ENCODE data around the gene CCDC91.

The CCDC91 gene

GRCh38 chr12:28340261-28341045 lies 150.2 kb downstream of the CCDC91 start:
- Histone ChIP-seq H3K36me3 (ENCODE audit: insufficient read depth, low read length) (no peaks in the 10 kb centered on the region), H3K9me3 (ENCODE audit: low read length) (no peaks in the 10 kb centered on the region)

GRCh38 chr12:28343713-28344112 lies 153.5 kb downstream of the CCDC91 start:
- no peak overlapping the region for H3K27ac ChIP-seq (ENCODE audit: low read depth, low read length)
- H3K4me3 ChIP-seq (ENCODE audit: low read depth in 1 of 2, low read length in 2 of 2): no peak overlapping the region
- no peak overlapping the region for H3K9ac ChIP-seq (ENCODE audit: low read length)
- no peaks in the 10 kb centered on the region for H3K36me3 ChIP-seq (ENCODE audit: insufficient read depth, low read length)
- no peaks in the 10 kb centered on the region for H3K4me1 ChIP-seq (ENCODE audit: insufficient read depth, low read length)
- no peaks in the 10 kb centered on the region for H3K9me3 ChIP-seq (ENCODE audit: low read length)
- no peaks in the 10 kb centered on the region for H3K27me3 ChIP-seq (ENCODE audit: control insufficient read depth in 1 of 2, insufficient read depth in 2 of 2, low read length in 2 of 2)

More at GRCh38 chr12:28340261-28341045, 150.2 kb downstream of the CCDC91 start:
- Histone ChIP-seq H3K27ac (ENCODE audit: low read depth, low read length) (no peak overlapping the region), H3K9ac (ENCODE audit: low read length) (no peak overlapping the region), H3K4me3 (ENCODE audit: low read depth in 1 of 2, low read length in 2 of 2) (no peak overlapping the region), H3K4me1 (ENCODE audit: insufficient read depth, low read length) (no peaks in the 10 kb centered on the region), H3K27me3 (ENCODE audit: control insufficient read depth in 1 of 2, insufficient read depth in 2 of 2, low read length in 2 of 2) (no peaks in the 10 kb centered on the region)

GRCh38 chr12:28346567-28346966 lies 156.3 kb downstream of the CCDC91 start:
- Histone ChIP-seq H3K36me3 (ENCODE audit: insufficient read depth, low read length) (no peaks in the 10 kb centered on the region), H3K4me3 (ENCODE audit: low read depth in 1 of 2, low read length in 2 of 2) (no peak overlapping the region), H3K27ac (ENCODE audit: low read depth, low read length) (no peak overlapping the region), H3K27me3 (ENCODE audit: control insufficient read depth in 1 of 2, insufficient read depth in 2 of 2, low read length in 2 of 2) (no peaks in the 10 kb centered on the region), H3K9ac (ENCODE audit: low read length) (no peak overlapping the region), H3K9me3 (ENCODE audit: low read length) (no peaks in the 10 kb centered on the region), H3K4me1 (ENCODE audit: insufficient read depth, low read length) (peaks cover 8% of the 10 kb centered on the region)

- no peak overlapping the region for H3K4me3 ChIP-seq (ENCODE audit: low read depth in 1 of 2, low read length in 2 of 2)
- peaks cover 8% of the 10 kb centered on the region for H3K4me1 ChIP-seq (ENCODE audit: insufficient read depth, low read length)
- H3K27ac ChIP-seq (ENCODE audit: low read depth, low read length): no peak overlapping the region
- H3K27me3 ChIP-seq (ENCODE audit: control insufficient read depth in 1 of 2, insufficient read depth in 2 of 2, low read length in 2 of 2): no peaks in the 10 kb centered on the region
- H3K36me3 ChIP-seq (ENCODE audit: insufficient read depth, low read length): no peaks in the 10 kb centered on the region
- no peaks in the 10 kb centered on the region for H3K9me3 ChIP-seq (ENCODE audit: low read length)
- no peak overlapping the region for H3K9ac ChIP-seq (ENCODE audit: low read length)
These were observed 158.9 kb downstream of the CCDC91 start for GRCh38 chr12:28349196-28349595.

GRCh38 chr12:28350502-28350901 lies 160.2 kb downstream of the CCDC91 start:
- no peaks in the 10 kb centered on the region for H3K36me3 ChIP-seq (ENCODE audit: insufficient read depth, low read length)
- H3K27me3 ChIP-seq (ENCODE audit: control insufficient read depth in 1 of 2, insufficient read depth in 2 of 2, low read length in 2 of 2): no peaks in the 10 kb centered on the region
- peaks cover 8% of the 10 kb centered on the region for H3K4me1 ChIP-seq (ENCODE audit: insufficient read depth, low read length)
- H3K27ac ChIP-seq (ENCODE audit: low read depth, low read length): no peak overlapping the region
- no peaks in the 10 kb centered on the region for H3K9me3 ChIP-seq (ENCODE audit: low read length)
- H3K9ac ChIP-seq (ENCODE audit: low read length): no peak overlapping the region
- no peak overlapping the region for H3K4me3 ChIP-seq (ENCODE audit: low read depth in 1 of 2, low read length in 2 of 2)

- Histone ChIP-seq H3K36me3 (ENCODE audit: insufficient read depth, low read length) (no peaks in the 10 kb centered on the region), H3K9ac (ENCODE audit: low read length) (no peak overlapping the region), H3K27me3 (ENCODE audit: control insufficient read depth in 1 of 2, insufficient read depth in 2 of 2, low read length in 2 of 2) (no peaks in the 10 kb centered on the region), H3K27ac (ENCODE audit: low read depth, low read length) (no peak overlapping the region), H3K4me3 (ENCODE audit: low read depth in 1 of 2, low read length in 2 of 2) (no peak overlapping the region), H3K4me1 (ENCODE audit: insufficient read depth, low read length) (peaks cover 8% of the 10 kb centered on the region), H3K9me3 (ENCODE audit: low read length) (no peaks in the 10 kb centered on the region)
These were observed 161.2 kb downstream of the CCDC91 start for GRCh38 chr12:28351414-28351813.

- no peaks in the 10 kb centered on the region for H3K4me1 ChIP-seq (ENCODE audit: insufficient read depth, low read length)
- H3K4me3 ChIP-seq (ENCODE audit: low read depth in 1 of 2, low read length in 2 of 2): no peak overlapping the region
- no peaks in the 10 kb centered on the region for H3K27me3 ChIP-seq (ENCODE audit: control insufficient read depth in 1 of 2, insufficient read depth in 2 of 2, low read length in 2 of 2)
- no peak overlapping the region for H3K27ac ChIP-seq (ENCODE audit: low read depth, low read length)
- H3K9ac ChIP-seq (ENCODE audit: low read length): no peak overlapping the region
- H3K9me3 ChIP-seq (ENCODE audit: low read length): no peaks in the 10 kb centered on the region
- no peaks in the 10 kb centered on the region for H3K36me3 ChIP-seq (ENCODE audit: insufficient read depth, low read length)
These were observed 164.9 kb downstream of the CCDC91 start for GRCh38 chr12:28355161-28355560.

- Histone ChIP-seq H3K4me3 (ENCODE audit: low read depth in 1 of 2, low read length in 2 of 2) (no peak overlapping the region), H3K27me3 (ENCODE audit: control insufficient read depth in 1 of 2, insufficient read depth in 2 of 2, low read length in 2 of 2) (no peaks in the 10 kb centered on the region), H3K36me3 (ENCODE audit: insufficient read depth, low read length) (no peaks in the 10 kb centered on the region), H3K9me3 (ENCODE audit: low read length) (no peaks in the 10 kb centered on the region), H3K9ac (ENCODE audit: low read length) (no peak overlapping the region), H3K27ac (ENCODE audit: low read depth, low read length) (no peak overlapping the region), H3K4me1 (ENCODE audit: insufficient read depth, low read length) (no peaks in the 10 kb centered on the region)
These were observed 170.0 kb downstream of the CCDC91 start for GRCh38 chr12:28360253-28360652.

- no peak overlapping the region for H3K4me3 ChIP-seq (ENCODE audit: low read depth in 1 of 2, low read length in 2 of 2)
- no peaks in the 10 kb centered on the region for H3K27me3 ChIP-seq (ENCODE audit: control insufficient read depth in 1 of 2, insufficient read depth in 2 of 2, low read length in 2 of 2)
- no peaks in the 10 kb centered on the region for H3K36me3 ChIP-seq (ENCODE audit: insufficient read depth, low read length)
- H3K27ac ChIP-seq (ENCODE audit: low read depth, low read length): no peak overlapping the region
- no peaks in the 10 kb centered on the region for H3K4me1 ChIP-seq (ENCODE audit: insufficient read depth, low read length)
- H3K9me3 ChIP-seq (ENCODE audit: low read length): no peaks in the 10 kb centered on the region
- no peak overlapping the region for H3K9ac ChIP-seq (ENCODE audit: low read length)
These were observed 177.1 kb downstream of the CCDC91 start for GRCh38 chr12:28367326-28367725.

- Histone ChIP-seq H3K4me1 (ENCODE audit: insufficient read depth, low read length) (no peaks in the 10 kb centered on the region), H3K4me3 (ENCODE audit: low read depth in 1 of 2, low read length in 2 of 2) (no peak overlapping the region), H3K36me3 (ENCODE audit: insufficient read depth, low read length) (no peaks in the 10 kb centered on the region), H3K9ac (ENCODE audit: low read length) (no peak overlapping the region), H3K9me3 (ENCODE audit: low read length) (no peaks in the 10 kb centered on the region), H3K27ac (ENCODE audit: low read depth, low read length) (no peak overlapping the region), H3K27me3 (ENCODE audit: control insufficient read depth in 1 of 2, insufficient read depth in 2 of 2, low read length in 2 of 2) (no peaks in the 10 kb centered on the region)
These were observed 177.7 kb downstream of the CCDC91 start for GRCh38 chr12:28367993-28368392.

GRCh38 chr12:28369483-28369882 lies 179.2 kb downstream of the CCDC91 start:
- Histone ChIP-seq H3K4me3 (ENCODE audit: low read depth in 1 of 2, low read length in 2 of 2) (no peak overlapping the region), H3K27me3 (ENCODE audit: control insufficient read depth in 1 of 2, insufficient read depth in 2 of 2, low read length in 2 of 2) (no peaks in the 10 kb centered on the region), H3K9ac (ENCODE audit: low read length) (no peak overlapping the region), H3K4me1 (ENCODE audit: insufficient read depth, low read length) (no peaks in the 10 kb centered on the region), H3K36me3 (ENCODE audit: insufficient read depth, low read length) (no peaks in the 10 kb centered on the region), H3K27ac (ENCODE audit: low read depth, low read length) (no peak overlapping the region), H3K9me3 (ENCODE audit: low read length) (no peaks in the 10 kb centered on the region)

- H3K27ac ChIP-seq (ENCODE audit: low read depth, low read length): no peak overlapping the region
- H3K4me3 ChIP-seq (ENCODE audit: low read depth in 1 of 2, low read length in 2 of 2): no peak overlapping the region
- H3K9ac ChIP-seq (ENCODE audit: low read length): no peak overlapping the region
- no peaks in the 10 kb centered on the region for H3K36me3 ChIP-seq (ENCODE audit: insufficient read depth, low read length)
- no peaks in the 10 kb centered on the region for H3K27me3 ChIP-seq (ENCODE audit: control insufficient read depth in 1 of 2, insufficient read depth in 2 of 2, low read length in 2 of 2)
- H3K4me1 ChIP-seq (ENCODE audit: insufficient read depth, low read length): no peaks in the 10 kb centered on the region
- no peaks in the 10 kb centered on the region for H3K9me3 ChIP-seq (ENCODE audit: low read length)
These were observed 184.3 kb downstream of the CCDC91 start for GRCh38 chr12:28374556-28374955.

Measured in muscle layer of colon (tissue), 2 donors.